ENCODE results near the gene BLVRA. TPM values are rescaled to one million over a fixed set of nuclear protein-coding genes. Genes with fewer than 3 reads are reported as not detected.
"Not testable (repeated sequence)": the region's sequence is repeated elsewhere in the genome, so short reads cannot be mapped to it uniquely, and the experiment has no call there.

Gene BLVRA
- total RNA-seq, 2 experiments from 2014 or later, result 26.6 to 28.9 TPM

- H3K27ac Mint-ChIP-seq, result no peak overlapping the region
These were observed 33.2 kb downstream of the BLVRA start for GRCh38 chr7:43791665-43792064.

GRCh38 chr7:43792471-43793150 is 34.1 kb downstream of the BLVRA start:
- Mint-ChIP-seq H3K4me3 (no peak overlapping the region), H3K36me3 (ENCODE audit: low read depth) (peaks cover 9% of the 10 kb centered on the region), H3K27me3 (ENCODE audit: low read depth) (no peaks in the 10 kb centered on the region), H3K9me3 (no peaks in the 10 kb centered on the region), H3K27ac (no peak overlapping the region), H3K4me1 (ENCODE audit: low read depth) (no peaks in the 10 kb centered on the region)
- intact Hi-C loops (cut with micrococcal nuclease), result no loop called here
- CTCF ChIA-PET, result interaction anchor here (0.5 to 1.3 kb wide), 4 partner anchors 11 to 211 kb away, joined by 3 to 4 read pairs (median 4); no protein-coding TSS in a partner anchor
- no peak for DNase-seq

More at GRCh38 chr7:43791665-43792064, 33.2 kb downstream of the BLVRA start:
- Mint-ChIP-seq H3K9me3 (no peaks in the 10 kb centered on the region), H3K4me3 (no peak overlapping the region), H3K36me3 (ENCODE audit: low read depth) (peaks cover 9% of the 10 kb centered on the region), H3K4me1 (ENCODE audit: low read depth) (no peaks in the 10 kb centered on the region), H3K27me3 (ENCODE audit: low read depth) (no peaks in the 10 kb centered on the region)
- DNase-seq, result no peak
- CTCF ChIA-PET, result no interaction called here
- intact Hi-C loops (cut with micrococcal nuclease), result no loop called here

- Mint-ChIP-seq H3K4me1 (ENCODE audit: low read depth) (no peaks in the 10 kb centered on the region), H3K9me3 (no peaks in the 10 kb centered on the region), H3K4me3 (no peak overlapping the region), H3K27ac (no peak overlapping the region), H3K27me3 (ENCODE audit: low read depth) (no peaks in the 10 kb centered on the region), H3K36me3 (ENCODE audit: low read depth) (peaks cover 8% of the 10 kb centered on the region)
- peak; percentile 9 for DNase-seq
- intact Hi-C loops (cut with micrococcal nuclease), result loop anchor here (10.0 kb wide), 1 partner anchor 65 kb away; the partner anchor contains the start of gene MRPS24
- CTCF ChIA-PET, result interaction anchor here (0.6 to 2.9 kb wide), 5 partner anchors 10 to 218 kb away, joined by 3 to 15 read pairs (median 3); partner anchors contain the start of gene STK17A
These were observed 41.1 kb downstream of the BLVRA start for GRCh38 chr7:43799605-43800004.

- Mint-ChIP-seq H3K9me3 (no peaks in the 10 kb centered on the region), H3K4me1 (ENCODE audit: low read depth) (no peaks in the 10 kb centered on the region), H3K4me3 (no peak overlapping the region), H3K36me3 (ENCODE audit: low read depth) (peaks cover 25% of the 10 kb centered on the region), H3K27ac (no peak overlapping the region), H3K27me3 (ENCODE audit: low read depth) (no peaks in the 10 kb centered on the region)
- DNase-seq, result no peak
- CTCF ChIA-PET, result interaction anchor here (0.6 to 1.7 kb wide), 3 partner anchors 11 to 104 kb away, joined by 4 to 5 read pairs (median 5); no protein-coding TSS in a partner anchor
- intact Hi-C loops (cut with micrococcal nuclease), result loop anchor here (10.0 kb wide), 1 partner anchor 61 kb away; the partner anchor contains the start of gene MRPS24
These were observed 45.4 kb downstream of the BLVRA start for GRCh38 chr7:43803865-43804264.

GRCh38 chr7:43808410-43808809 is 49.9 kb downstream of the BLVRA start:
- H3K27ac Mint-ChIP-seq, result no peak overlapping the region
- peaks cover 24% of the 10 kb centered on the region for H3K36me3 Mint-ChIP-seq (ENCODE audit: low read depth)
- intact Hi-C loops (cut with micrococcal nuclease), result loop anchor here (10.0 kb wide), 1 partner anchor 56 kb away; the partner anchor contains the start of gene MRPS24
- H3K4me1 Mint-ChIP-seq (ENCODE audit: low read depth), result no peaks in the 10 kb centered on the region
- no peaks in the 10 kb centered on the region for H3K9me3 Mint-ChIP-seq
- peaks cover 4% of the 10 kb centered on the region for H3K27me3 Mint-ChIP-seq (ENCODE audit: low read depth)
- no peak overlapping the region for H3K4me3 Mint-ChIP-seq
- no peak for DNase-seq
- CTCF ChIA-PET, result interaction anchor here (0.6 to 2.1 kb wide), 2 partner anchors 87 to 226 kb away, joined by 3 to 6 read pairs; partner anchors contain the start of gene STK17A

- H3K27ac Mint-ChIP-seq; H3K4me3 Mint-ChIP-seq; H3K9me3 Mint-ChIP-seq; H3K27me3 Mint-ChIP-seq (ENCODE audit: low read depth); H3K4me1 Mint-ChIP-seq (ENCODE audit: low read depth): not testable (repeated sequence)
- CTCF ChIA-PET, result interaction anchor here (1.0 to 1.2 kb wide), 3 partner anchors 8 to 228 kb away, joined by 3 to 5 read pairs (median 4); partner anchors contain the start of gene STK17A
- DNase-seq, result peak; percentile 63
- intact Hi-C loops (cut with micrococcal nuclease), result loop anchor here (2.0 to 5.0 kb wide), 2 partner anchors 83 to 228 kb away; partner anchors contain the start of genes COA1 and STK17A
- peaks cover 16% of the 10 kb centered on the region for H3K36me3 Mint-ChIP-seq (ENCODE audit: low read depth)
These were observed 51.9 kb downstream of the BLVRA start for GRCh38 chr7:43810195-43810941.

- Mint-ChIP-seq H3K4me3 (no peak overlapping the region), H3K27me3 (ENCODE audit: low read depth) (peaks cover 8% of the 10 kb centered on the region), H3K9me3 (no peaks in the 10 kb centered on the region), H3K36me3 (ENCODE audit: low read depth) (no peaks in the 10 kb centered on the region), H3K4me1 (ENCODE audit: low read depth) (no peaks in the 10 kb centered on the region), H3K27ac (no peak overlapping the region)
- DNase-seq, result no peak
- CTCF ChIA-PET, result no interaction called here
- intact Hi-C loops (cut with micrococcal nuclease), result no loop called here
These were observed 56.9 kb downstream of the BLVRA start for GRCh38 chr7:43815373-43815772.

- CTCF ChIA-PET; H3K9me3 Mint-ChIP-seq; H3K36me3 Mint-ChIP-seq (ENCODE audit: low read depth); H3K4me1 Mint-ChIP-seq (ENCODE audit: low read depth); H3K4me3 Mint-ChIP-seq; DNase-seq; H3K27me3 Mint-ChIP-seq (ENCODE audit: low read depth); intact Hi-C loops (cut with micrococcal nuclease); H3K27ac Mint-ChIP-seq: not testable (repeated sequence)
These were observed 57.7 kb downstream of the BLVRA start for GRCh38 chr7:43816046-43816797.

GRCh38 chr7:43823425-43823824 is 64.9 kb downstream of the BLVRA start:
- peaks cover 15% of the 10 kb centered on the region for H3K27me3 Mint-ChIP-seq (ENCODE audit: low read depth)
- H3K4me1 Mint-ChIP-seq (ENCODE audit: low read depth); DNase-seq; H3K9me3 Mint-ChIP-seq; intact Hi-C loops (cut with micrococcal nuclease); H3K27ac Mint-ChIP-seq; H3K4me3 Mint-ChIP-seq; H3K36me3 Mint-ChIP-seq (ENCODE audit: low read depth): not testable (repeated sequence)
- CTCF ChIA-PET, result interaction anchor here (1.1 kb wide), 1 partner anchor 16 kb away, joined by 4 read pairs; no protein-coding TSS in a partner anchor

- intact Hi-C loops (cut with micrococcal nuclease), result no loop called here
- no peak for DNase-seq
- no peaks in the 10 kb centered on the region for H3K9me3 Mint-ChIP-seq
- H3K27me3 Mint-ChIP-seq (ENCODE audit: low read depth), result peaks cover 13% of the 10 kb centered on the region
- H3K36me3 Mint-ChIP-seq (ENCODE audit: low read depth), result no peaks in the 10 kb centered on the region
- CTCF ChIA-PET, result interaction anchor here (1.1 kb wide), 1 partner anchor 15 kb away, joined by 4 read pairs; no protein-coding TSS in a partner anchor
- H3K4me3 Mint-ChIP-seq, result no peak overlapping the region
- no peaks in the 10 kb centered on the region for H3K4me1 Mint-ChIP-seq (ENCODE audit: low read depth)
- H3K27ac Mint-ChIP-seq, result no peak overlapping the region
These were observed 65.5 kb downstream of the BLVRA start for GRCh38 chr7:43823941-43824340.

GRCh38 chr7:43824513-43824912 is 66.0 kb downstream of the BLVRA start:
- H3K4me3 Mint-ChIP-seq; H3K9me3 Mint-ChIP-seq; H3K4me1 Mint-ChIP-seq (ENCODE audit: low read depth); H3K27ac Mint-ChIP-seq; intact Hi-C loops (cut with micrococcal nuclease); H3K36me3 Mint-ChIP-seq (ENCODE audit: low read depth); DNase-seq: not testable (repeated sequence)
- H3K27me3 Mint-ChIP-seq (ENCODE audit: low read depth), result peaks cover 13% of the 10 kb centered on the region
- CTCF ChIA-PET, result interaction anchor here (0.9 to 1.2 kb wide), 2 partner anchors 14 to 23 kb away, joined by 3 to 6 read pairs; no protein-coding TSS in a partner anchor
